Ammon's horn (tissue), 1 donor: Measurements from ENCODE around the gene GLYATL1.

ENCODE experiments used
- DNase-seq: peaks from one replicate; pipeline ENCODE4 v3.0.0-alpha.2; 2016; ENCODE audit warnings: low spot score

The GLYATL1 gene, protein sequence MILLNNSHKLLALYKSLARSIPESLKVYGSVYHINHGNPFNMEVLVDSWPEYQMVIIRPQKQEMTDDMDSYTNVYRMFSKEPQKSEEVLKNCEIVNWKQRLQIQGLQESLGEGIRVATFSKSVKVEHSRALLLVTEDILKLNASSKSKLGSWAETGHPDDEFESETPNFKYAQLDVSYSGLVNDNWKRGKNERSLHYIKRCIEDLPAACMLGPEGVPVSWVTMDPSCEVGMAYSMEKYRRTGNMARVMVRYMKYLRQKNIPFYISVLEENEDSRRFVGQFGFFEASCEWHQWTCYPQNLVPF

DNA sequence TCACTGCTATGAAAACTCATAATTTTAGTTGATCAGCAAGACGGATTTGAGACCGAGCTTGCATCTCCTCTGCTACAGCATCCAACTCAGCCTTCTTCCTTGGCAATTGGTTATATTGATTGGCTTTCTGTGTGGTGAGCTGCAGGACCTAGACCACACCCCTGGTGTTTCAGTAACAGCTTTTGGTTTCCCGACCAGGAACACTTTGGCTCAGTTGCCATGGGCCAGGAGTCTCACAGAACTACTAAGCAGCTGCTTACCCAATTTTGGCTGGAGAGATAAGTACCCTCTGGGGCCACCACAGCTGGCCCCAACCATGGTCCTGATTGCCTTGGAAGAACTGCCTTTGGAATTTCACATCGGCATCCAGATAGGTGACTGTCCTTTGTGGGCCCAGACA, at the start of gene GLYATL1:
Gene GLYATL1 (plus strand): TSS at position 212 of the 400 bp plus-strand sequence. CDS start 7,600 bp downstream, outside the sequence.
- DNase-seq = no peak

DNA sequence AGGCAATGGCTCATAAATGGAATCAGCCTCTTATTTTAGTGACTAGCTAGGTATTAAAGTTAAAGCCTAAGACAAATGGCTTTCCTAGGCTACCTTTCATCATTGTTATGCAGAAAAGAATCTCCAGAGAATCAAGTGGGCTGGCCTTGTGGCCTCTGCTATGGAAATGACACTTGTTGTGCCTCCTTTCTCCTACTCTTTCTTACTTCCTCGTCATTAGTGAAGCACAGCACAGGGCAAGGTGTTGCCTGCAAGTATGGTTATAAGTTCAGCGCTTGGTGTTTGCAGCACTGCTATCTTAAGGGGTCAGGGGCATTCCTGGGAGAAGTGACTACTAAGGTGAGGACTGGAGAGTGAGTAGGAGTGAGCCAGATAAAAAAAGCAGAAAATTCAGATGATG, 45.4 kb upstream of the GLYATL1 start:
- DNase-seq = no peak

DNA sequence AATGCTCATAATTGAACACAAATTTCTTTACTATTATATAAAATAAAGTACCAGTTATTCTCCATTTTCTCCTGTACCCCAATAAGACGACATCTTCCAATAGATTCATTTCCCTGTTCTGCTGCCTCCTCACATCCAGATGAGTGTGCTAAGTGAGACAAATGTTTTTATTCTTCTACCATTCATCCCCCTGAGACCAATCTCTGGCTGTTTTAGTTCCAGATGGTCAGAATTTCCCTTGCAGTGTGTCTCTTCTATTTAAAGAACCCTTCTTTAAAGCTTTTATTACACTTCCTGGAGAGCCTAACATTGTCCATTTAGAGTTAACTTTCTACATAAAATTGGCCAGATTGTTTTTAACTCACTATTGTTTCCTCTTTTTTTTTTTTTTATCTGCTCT, 41.2 kb upstream of the GLYATL1 start:
- no peak for DNase-seq

DNA sequence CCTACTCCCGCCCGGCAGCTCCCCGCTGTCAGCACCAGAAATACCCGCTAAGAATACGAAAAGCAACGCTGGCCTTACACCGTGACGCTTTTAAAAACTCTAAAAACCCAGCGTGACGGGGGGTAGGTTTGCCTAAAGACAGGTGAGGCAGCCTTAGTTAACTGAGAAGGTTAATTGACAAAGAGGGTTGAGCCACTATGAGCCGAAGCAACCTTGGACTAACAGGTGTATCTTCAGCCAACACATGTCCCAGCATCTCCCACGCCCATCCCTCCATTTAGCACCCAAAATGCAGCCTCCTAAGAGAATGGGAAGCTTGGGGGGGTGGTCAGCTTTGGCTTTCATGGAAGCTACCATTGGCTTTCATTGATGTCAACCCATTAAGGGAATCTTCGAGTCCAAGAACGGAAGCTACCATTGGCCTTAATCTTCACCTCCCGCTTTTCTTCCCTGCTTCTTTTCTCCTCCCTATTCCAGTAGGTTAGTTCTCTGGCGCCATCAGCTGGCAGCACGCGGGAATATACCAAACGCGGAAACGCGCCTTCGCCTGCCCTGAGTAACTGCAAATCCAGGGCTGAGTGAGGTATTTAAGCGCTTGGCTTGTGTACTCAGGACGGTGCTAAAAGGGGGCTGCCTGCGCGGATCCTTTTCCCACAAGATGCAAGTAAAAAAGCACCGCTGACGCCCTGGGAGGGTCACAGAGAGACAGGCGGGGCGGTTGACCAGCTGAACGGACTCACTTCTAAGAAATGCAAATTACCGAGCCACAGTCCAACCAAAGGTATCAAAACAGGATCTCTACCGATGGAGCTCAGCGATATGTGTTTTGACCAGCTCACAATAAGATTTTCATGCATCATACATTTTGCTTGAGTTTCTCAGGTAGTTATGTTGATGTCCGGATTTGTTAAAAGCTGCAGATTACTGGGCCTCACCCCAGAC, 38.5 kb upstream of the GLYATL1 start:
- DNase-seq = peak; percentile 63

DNA sequence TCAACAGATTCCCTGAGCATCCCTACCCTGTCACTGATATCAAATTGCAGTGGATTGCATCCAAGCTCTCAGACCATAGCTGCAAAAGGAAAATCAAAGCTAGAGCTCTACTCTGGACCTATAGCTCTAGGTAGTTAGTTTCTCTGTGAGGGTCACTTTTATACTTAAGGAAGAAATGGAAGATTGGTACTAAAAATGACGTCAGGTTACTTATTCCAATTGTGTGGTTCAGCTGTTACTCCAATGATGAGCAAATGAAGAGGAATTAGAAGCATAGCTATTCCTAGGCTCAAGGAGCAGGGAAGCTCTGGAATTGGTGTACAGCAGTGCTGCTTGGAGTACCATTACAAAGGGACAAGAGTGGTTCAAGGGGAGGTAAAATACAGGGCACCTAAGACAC, 36.4 kb upstream of the GLYATL1 start:
- DNase-seq = no peak

DNA sequence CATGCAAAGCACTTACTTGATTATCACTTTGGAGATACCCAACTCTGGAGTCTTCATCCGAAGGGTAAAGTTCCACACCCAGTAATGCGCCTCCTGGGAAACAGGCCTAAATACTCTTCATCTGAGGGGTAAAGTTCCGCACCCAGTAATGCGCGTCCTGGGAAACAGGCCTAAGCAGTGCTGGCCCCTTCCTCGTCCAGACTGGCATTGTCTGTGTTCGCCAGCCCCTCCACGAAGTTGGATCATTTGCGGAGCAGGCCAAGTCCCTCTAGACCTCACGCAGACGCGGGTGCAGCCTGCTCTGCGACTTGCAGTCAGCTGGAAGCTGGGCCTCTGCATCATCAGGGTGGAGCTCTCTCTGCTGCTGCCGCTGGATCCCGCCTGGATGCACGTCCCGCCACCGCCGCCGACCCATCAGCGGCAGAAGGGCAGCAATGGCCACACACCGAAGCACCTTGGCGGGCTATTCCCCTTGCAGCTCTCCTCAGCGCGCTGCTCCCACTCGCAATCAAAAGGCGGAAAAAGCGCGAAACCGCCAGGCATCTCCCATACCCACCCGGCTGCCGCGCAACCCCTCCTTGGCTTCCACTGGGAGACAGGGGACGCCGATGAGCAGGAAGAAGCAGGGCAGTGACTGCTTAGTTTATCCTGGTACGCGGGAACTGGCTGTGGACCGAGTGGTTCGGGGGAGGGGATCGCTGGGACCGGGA, 34.1 kb upstream of the GLYATL1 start:
- DNase-seq = no peak

DNA sequence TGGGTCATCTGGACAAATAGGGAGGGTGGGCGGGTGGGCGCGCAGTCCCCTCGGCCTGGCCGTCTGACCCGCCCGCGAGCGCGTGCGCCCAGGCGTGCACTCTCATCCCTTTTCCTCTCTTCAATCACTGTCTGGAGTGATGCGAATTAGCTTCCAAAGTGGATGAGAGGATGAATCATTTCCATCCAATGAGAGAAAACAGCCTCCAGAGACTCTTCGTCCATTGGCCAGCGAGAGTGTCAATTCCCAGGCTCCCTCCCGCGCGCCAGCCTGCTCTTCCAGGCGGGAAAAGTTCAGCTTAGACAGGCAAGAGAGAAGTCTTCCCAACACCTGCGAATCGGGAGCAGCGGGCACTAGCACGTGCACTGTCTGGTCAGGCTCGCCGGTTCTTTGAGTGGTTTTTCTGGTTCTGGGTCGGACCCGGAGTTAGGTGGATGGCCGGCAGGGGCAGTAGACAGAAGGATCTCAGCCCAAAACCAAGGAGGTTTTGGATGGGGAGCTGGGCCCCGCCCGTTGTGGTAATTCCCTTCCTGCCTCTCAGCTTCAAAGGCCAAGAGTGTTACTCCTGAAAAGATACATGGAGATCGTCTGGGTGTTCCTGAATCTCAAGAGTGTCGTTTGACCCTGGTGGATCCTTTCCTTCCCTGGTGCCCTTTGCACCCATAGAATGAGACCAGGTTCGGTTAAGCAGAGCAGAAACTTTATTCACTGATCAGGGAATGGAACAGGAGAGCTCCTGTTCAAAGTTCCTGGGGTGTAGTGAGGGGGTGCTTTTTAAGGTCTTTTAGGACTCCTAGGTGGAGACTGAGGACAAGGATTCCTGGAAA, 33.4 kb upstream of the GLYATL1 start:
- peak; percentile 84 for DNase-seq

DNA sequence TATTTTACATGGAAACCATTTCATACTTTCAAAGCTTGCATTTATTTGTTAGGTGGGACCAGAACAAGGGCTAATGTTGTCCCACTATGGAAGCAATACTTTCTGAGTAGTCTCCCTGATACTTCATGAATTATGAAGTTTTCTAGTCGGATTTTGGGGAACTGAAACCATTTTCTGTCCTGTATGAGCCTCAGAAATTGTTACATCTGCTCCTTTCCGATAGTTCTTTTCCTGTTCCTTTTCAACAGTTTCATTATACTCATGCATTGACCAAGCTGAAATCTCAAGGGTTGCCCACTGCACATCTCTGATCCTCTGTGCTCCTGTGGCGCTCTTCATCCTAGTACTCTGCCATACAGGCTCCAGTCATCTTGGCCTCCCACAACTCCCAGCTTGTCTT, 31.5 kb upstream of the GLYATL1 start:
- DNase-seq = no peak

DNA sequence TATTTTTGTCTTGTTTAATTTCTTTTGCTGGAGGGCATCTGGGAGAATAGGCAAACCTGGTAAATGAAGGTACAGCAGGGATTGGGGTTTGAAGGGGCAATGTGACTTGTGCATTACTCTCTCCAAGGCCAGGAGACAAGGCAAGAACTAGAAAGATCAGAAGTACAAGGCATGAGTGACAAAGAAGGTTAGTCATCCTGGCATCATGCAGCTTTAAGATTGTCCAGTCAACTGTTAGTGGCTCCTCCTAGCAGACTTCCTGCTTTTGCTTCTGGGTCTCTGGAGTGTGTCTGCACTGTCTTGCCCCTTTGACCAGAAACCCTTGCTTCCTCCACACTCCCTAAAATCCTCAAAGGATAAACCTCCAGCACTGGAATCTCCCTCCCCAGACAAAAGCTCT, 27.2 kb upstream of the GLYATL1 start:
- no peak for DNase-seq

DNA sequence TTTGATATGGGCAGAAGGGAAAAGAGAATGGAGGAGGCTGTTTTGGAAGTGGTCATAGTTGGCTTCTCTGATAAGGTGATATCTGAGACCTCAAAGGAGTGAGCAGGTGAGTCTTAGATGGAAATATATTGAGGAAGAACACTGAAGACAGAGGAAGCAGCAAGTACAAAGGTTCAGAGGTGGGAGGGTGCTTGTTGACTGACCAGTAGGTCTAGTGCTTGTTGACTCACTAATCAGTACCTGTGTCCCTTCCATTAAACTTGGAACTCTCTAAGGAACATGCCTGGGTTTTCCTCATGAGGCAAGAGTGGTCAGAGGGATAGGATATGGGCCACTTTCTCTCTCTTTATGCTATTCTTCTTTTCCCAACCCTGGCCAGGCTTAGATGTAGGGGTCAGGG, 25.6 kb upstream of the GLYATL1 start:
- DNase-seq = no peak

DNA sequence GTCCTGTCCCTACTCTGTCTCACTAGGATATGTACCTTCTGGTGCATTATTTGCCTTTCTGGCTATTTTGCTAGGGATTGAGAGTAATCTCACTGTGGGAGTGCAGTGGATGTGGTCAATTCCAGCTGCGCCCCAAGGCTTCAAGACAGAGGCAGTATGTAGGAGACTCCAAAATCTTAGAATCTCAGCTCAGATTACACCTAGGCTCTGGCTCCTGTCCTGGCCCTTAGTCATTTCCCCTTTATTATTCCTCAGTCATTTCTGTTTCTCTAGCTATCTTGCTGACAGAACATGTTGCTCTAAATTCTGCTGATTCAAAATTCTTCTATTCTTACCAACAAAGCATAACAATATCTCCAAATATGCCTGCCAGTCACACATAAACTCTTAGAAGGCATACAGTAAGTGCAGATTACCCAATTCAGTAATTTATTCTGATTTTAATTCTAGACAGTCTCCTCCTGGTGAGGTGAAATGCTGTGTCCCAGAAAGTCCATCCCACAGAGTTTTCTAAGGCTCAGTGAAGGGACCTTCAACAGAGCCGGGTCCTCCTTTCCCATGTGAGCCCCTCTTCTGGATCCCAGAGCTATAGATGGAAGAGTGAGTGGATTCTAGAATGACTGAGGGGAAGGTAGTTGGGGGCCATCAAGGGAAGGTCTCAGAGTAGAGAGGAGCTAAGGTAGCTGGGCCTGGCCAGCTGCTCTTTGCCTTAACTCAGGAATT, 24.3 kb upstream of the GLYATL1 start:
- DNase-seq = no peak

DNA sequence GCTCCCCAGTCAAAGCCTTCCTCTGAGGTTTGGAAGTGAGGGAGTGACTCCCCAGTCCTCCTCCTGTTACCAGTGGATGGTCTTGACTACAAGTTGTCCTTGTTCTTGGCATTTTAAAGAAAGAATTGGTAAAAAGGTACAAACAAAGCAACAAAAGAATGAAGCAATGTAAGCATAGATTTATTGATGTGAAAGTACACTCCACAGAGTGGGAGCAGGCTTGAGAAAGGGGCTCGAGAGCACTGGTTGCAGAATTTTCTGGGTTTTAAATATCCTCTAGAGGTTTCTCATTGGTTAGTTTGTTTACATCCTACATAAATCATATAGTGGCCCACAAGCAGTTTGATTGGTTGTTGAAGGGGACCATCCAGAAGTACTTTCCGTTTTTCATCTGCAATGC, 22.7 kb upstream of the GLYATL1 start:
- DNase-seq = no peak

DNA sequence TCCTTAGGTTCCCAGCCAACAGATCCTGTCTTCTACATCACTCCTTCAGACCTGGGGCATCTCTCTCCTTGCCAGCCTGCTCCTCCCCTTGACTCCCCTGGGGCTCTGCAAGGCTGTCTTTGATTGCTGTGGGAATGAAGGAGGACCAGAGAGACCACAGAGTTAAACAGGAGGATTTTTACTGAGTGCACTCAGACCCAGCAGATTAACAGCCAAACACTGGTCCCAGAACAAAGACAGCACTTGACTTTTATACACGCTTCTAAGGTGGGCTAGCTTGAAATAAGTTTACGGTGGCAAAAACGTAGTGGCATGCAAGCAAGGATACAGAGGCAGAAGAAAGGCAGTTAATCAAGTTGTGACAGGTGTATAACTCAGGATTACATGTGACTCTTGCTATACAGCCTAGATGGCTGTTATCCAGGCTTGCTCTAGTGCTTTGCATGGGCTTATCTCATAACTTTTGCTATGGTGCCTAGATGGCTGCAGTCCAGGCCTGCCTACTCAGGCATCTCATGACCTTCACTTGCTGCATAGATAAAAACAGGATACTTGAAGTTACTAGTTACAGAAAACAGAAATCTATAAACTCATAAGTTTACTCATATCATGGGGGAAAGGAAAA, 22.0 kb upstream of the GLYATL1 start:
- DNase-seq = no peak

DNA sequence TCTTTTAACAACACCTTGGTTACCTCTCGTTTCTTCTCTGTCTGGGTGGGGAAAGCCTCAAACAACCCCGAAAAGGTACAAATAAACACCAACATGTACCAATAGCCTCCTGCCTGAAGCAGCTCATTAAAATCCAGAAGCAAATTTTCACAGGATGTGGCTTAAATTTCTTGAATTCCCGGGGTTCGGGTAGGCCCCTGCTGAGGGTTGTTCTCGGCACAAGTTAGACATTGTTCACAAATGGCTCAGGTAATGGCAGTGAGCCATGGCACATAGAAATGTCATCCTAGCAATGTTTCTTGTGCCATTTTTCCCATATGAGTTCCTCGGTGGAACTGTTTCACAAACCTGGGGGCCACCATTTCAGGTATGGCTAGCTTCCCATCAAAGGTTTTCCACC, 19.7 kb upstream of the GLYATL1 start:
- no peak for DNase-seq

DNA sequence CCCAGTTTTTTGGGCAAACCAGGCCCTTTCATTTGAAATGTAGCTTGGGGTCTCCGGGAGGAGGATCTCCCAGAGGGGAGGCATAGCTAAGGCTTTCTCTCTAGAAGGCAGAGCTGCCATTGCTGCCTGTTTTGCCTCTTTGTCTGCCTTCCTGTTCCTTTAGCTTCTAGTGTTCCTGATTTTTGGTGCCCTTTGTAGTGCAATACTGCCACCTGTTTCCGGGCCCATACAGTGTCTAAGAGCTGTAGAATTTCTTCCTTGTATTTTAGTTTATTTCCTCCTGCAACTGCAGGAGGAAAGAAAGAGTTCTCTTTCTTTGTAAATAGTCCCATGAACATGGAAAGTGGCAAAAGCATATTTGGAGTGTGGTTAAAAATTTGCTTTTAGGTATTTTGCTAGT, 19.3 kb upstream of the GLYATL1 start:
- no peak for DNase-seq

DNA sequence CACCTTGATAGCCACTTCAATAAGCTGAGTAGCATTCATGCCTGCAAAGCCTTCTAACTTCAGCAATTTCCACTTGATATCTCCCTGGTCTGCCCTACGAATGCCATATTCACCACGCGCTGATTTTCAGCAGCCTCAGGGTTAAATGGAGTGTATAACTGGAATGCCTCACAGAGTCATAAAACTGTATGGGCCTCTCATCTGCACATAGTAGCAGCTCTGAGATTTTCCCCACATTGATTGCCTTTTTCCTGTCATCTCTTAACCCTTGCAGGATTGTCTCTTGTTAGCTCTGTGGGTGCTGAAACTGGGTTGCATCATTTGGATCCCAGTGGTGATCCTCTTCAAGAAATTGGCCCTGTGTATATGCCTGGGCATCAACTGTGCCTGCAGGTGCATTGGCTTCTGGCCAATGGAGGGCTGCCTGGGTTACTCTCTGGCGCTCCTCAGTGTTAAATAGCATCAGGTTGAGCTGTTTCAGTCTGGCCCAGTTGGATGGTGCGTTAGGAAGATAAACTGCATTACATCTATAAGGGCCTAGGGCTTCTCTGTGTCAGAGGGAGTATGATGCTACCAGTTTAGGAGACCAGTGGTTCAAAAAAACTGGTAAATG, 17.4 kb upstream of the GLYATL1 start:
- no peak for DNase-seq

DNA sequence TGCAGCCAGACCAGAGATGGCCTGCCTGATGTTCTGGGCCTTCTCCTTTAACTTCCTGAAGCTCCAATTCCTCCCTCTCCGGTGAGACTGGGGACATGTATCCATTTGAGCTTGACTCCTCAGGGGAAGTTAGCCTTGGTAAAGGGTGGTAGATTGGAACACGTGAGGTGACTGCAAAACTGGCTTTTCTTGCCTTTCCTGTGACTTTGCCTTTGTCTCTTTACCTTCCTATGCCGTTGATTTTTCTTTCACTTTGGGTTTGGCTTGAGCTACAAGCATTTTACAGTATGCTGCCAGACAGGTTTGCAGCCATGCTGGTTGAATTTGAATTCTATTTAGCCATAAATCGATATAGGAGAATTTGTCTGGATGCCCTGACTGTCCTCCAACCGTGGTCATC, 16.8 kb upstream of the GLYATL1 start:
- no peak for DNase-seq

DNA sequence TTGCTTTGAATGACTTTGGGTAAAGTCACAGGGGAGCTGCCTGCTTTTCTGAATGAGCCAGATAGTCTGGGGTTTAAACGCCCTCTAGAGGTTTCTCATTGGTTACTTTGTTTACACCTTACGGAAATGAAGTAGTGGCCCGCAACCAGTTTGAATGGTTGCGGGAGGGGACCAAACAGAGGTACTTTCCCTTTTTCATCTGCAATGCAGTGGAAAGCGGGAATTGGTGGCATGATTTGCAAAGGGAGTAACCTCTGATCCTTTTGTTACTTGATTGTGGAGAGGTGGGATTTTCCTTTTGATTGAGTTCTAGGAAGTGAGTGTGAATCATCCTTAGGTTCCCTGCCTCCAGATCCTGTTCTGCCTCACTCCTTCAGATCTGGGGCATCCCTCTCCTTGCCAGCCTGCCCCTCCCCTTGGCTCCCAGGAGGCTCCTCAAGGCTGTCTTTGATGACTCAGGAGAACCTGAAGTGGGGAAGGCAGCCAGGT, 15.9 kb upstream of the GLYATL1 start:
- DNase-seq = peak; percentile 22

DNA sequence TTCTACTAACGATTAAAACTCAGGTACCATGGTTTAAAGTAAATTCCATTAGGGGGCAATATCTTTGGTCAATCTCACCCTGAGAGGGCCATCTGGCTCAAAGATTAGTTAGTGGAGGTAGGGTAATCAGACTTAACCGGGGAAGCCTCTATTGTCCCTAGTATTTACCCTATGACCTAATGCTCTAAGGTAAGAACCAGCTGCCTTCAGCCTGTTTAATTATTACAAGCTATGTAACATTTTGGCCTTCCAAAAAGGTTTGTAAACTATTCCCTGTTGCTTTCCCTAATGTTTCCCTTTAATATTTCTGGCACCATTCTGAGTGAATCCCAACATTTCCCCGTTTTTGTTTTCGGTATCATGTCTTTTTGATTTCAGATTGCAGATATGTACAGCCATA, 15.1 kb upstream of the GLYATL1 start:
- no peak for DNase-seq

DNA sequence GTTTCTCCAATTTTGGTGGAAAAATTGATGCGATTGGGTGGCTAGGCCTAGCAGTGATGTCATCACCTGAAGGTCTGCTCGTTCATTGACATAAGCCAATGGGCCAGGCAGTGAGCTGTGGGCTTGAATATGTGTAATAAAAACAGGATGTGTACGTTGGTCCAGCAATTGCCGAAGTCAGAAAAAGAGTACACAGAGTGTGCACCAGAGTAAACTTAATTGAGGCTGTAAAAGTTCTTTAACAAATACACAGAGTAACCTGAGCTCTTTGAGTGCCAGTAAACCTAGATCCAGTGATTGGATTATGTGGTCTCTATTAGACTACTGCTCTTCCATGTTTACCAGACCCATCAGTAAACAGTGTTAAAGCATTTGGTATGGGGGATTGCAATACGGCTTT, 13.0 kb upstream of the GLYATL1 start:
- DNase-seq = no peak
